ENCODE data around the gene HEATR5B. TPM values are rescaled to one million over a fixed set of nuclear protein-coding genes. Genes with fewer than 3 reads are reported as not detected.
"Not testable (repeated sequence)": the region's sequence is repeated elsewhere in the genome, so short reads cannot be mapped to it uniquely, and the experiment has no call there.

Gene HEATR5B
- polyA plus RNA-seq, 1 donor (not counting 4 experiments of a cell fraction or from before 2014, with no cell fraction given): 21.1 TPM

DNA sequence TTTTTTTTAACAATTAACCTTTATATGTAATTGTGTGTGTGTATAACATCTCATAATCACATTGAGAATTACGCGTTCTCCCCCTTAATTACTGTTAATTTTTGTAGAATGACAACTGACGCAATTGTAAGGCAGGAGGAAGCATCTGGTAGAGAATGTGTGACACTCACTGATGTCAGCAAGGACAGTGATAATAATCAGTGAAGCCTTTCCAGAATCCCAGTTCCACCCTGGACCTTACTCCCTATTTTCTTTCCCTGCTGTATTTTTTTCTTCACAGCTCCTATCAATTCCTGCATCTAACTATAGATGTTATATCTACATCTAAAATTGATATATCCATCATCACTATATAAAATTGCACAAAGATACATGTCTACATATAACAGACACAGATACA lies 101.7 kb downstream of the HEATR5B start:
- Histone ChIP-seq H3K79me2 (ENCODE audit: control insufficient read depth, insufficient read depth, low read length) (no peaks in the 10 kb centered on the region), H3K27ac (ENCODE audit: control insufficient read depth, insufficient read depth, low read length) (no peak overlapping the region), H3K9me3 (ENCODE audit: control insufficient read depth, low read depth, low read length) (no peaks in the 10 kb centered on the region), H3K9ac (ENCODE audit: control insufficient read depth, extremely low read depth, insufficient read depth, low read length) (no peak overlapping the region), H3K4me1 (ENCODE audit: control insufficient read depth, extremely low read depth, insufficient read depth, low read length) (no peaks in the 10 kb centered on the region), H3K4me3 (ENCODE audit: control insufficient read depth in 2 of 3, extremely low read depth in 1 of 3, insufficient read depth in 2 of 3, low read depth in 1 of 3, low read length in 3 of 3) (no peak overlapping the region), H2AFZ (ENCODE audit: control insufficient read depth, low read length) (no peak overlapping the region), H3K4me2 (ENCODE audit: control insufficient read depth, extremely low read depth, insufficient read depth, low read depth, low read length) (no peak overlapping the region), H3K9me1 (ENCODE audit: control insufficient read depth, extremely low read depth, insufficient read depth, low read length) (no peaks in the 10 kb centered on the region), H4K20me1 (ENCODE audit: control insufficient read depth, extremely low read depth, insufficient read depth, low read length) (no peaks in the 10 kb centered on the region), H3K27me3 (ENCODE audit: control insufficient read depth, extremely low read depth, insufficient read depth, low read length) (no peaks in the 10 kb centered on the region), H3K36me3 (ENCODE audit: control insufficient read depth in 2 of 2, extremely low read depth in 1 of 2, insufficient read depth in 2 of 2, low read length in 2 of 2) (peaks cover 2 to 3% of the 10 kb centered on the region in 2 experiments)
- DNase-seq (ENCODE audit: low read depth, low spot score): no peak
- FAIRE-seq: no peak
- no peak for TF ChIP-seq EZH2 (IDR thresholded peaks at IDR 0.05; ENCODE audit: low read length)
- TF ChIP-seq, protein P1, sequence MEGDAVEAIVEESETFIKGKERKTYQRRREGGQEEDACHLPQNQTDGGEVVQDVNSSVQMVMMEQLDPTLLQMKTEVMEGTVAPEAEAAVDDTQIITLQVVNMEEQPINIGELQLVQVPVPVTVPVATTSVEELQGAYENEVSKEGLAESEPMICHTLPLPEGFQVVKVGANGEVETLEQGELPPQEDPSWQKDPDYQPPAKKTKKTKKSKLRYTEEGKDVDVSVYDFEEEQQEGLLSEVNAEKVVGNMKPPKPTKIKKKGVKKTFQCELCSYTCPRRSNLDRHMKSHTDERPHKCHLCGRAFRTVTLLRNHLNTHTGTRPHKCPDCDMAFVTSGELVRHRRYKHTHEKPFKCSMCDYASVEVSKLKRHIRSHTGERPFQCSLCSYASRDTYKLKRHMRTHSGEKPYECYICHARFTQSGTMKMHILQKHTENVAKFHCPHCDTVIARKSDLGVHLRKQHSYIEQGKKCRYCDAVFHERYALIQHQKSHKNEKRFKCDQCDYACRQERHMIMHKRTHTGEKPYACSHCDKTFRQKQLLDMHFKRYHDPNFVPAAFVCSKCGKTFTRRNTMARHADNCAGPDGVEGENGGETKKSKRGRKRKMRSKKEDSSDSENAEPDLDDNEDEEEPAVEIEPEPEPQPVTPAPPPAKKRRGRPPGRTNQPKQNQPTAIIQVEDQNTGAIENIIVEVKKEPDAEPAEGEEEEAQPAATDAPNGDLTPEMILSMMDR (optimal IDR thresholded peaks at IDR 0.05 in 1 of 3, IDR thresholded peaks at IDR 0.05 in 1 of 3, conservative IDR thresholded peaks at IDR 0.05 in 1 of 3; ENCODE audit: extremely low read depth in 1 of 3, insufficient read depth in 2 of 3, low read length in 3 of 3): no peak
- dilution Hi-C loops (cut with MboI; ENCODE audit: extremely low pct_ligation_motif_present, low sequenced_read_pairs): no loop called here

GRCh38 chr2:36981911-36982310 lies 102.3 kb downstream of the HEATR5B start:
- DNase-seq (ENCODE audit: low read depth, low spot score) (no peak), FAIRE-seq (no peak)
- Histone ChIP-seq H3K9ac (ENCODE audit: control insufficient read depth, extremely low read depth, insufficient read depth, low read length) (no peak overlapping the region), H3K9me1 (ENCODE audit: control insufficient read depth, extremely low read depth, insufficient read depth, low read length) (no peaks in the 10 kb centered on the region), H3K79me2 (ENCODE audit: control insufficient read depth, insufficient read depth, low read length) (no peaks in the 10 kb centered on the region), H3K27me3 (ENCODE audit: control insufficient read depth, extremely low read depth, insufficient read depth, low read length) (no peaks in the 10 kb centered on the region), H3K36me3 (ENCODE audit: control insufficient read depth in 2 of 2, extremely low read depth in 1 of 2, insufficient read depth in 2 of 2, low read length in 2 of 2) (peaks cover 2 to 3% of the 10 kb centered on the region in 2 experiments), H2AFZ (ENCODE audit: control insufficient read depth, low read length) (no peak overlapping the region), H3K4me1 (ENCODE audit: control insufficient read depth, extremely low read depth, insufficient read depth, low read length) (no peaks in the 10 kb centered on the region), H3K27ac (ENCODE audit: control insufficient read depth, insufficient read depth, low read length) (no peak overlapping the region), H3K9me3 (ENCODE audit: control insufficient read depth, low read depth, low read length) (no peaks in the 10 kb centered on the region), H3K4me2 (ENCODE audit: control insufficient read depth, extremely low read depth, insufficient read depth, low read depth, low read length) (no peak overlapping the region), H3K4me3 (ENCODE audit: control insufficient read depth in 2 of 3, extremely low read depth in 1 of 3, insufficient read depth in 2 of 3, low read depth in 1 of 3, low read length in 3 of 3) (no peak overlapping the region), H4K20me1 (ENCODE audit: control insufficient read depth, extremely low read depth, insufficient read depth, low read length) (no peaks in the 10 kb centered on the region)
- dilution Hi-C loops (cut with MboI; ENCODE audit: extremely low pct_ligation_motif_present, low sequenced_read_pairs): no loop called here
- no peak for TF ChIP-seq EZH2 (IDR thresholded peaks at IDR 0.05; ENCODE audit: low read length)
- TF ChIP-seq, protein P1 (optimal IDR thresholded peaks at IDR 0.05 in 1 of 3, IDR thresholded peaks at IDR 0.05 in 1 of 3, conservative IDR thresholded peaks at IDR 0.05 in 1 of 3; ENCODE audit: extremely low read depth in 1 of 3, insufficient read depth in 2 of 3, low read length in 3 of 3): no peak

DNA sequence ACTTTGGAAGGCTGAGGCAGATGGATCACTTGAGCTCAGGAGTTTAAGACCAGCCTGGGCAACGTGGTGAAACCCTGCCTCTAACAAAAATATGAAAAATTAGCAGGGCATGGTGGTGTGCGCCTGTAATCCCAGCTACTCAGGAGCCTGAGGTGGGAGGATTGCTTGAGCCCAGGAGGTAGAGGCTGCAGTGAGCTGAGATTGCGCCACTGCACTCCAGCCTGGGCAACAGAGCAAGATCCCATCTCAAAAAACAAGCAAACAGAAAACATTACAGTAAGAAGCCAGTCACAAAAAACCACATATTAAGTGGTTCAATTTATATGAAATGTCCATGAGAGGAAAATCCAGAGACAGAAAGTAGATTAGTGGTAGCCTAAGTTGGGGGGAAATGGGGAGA lies 105.2 kb downstream of the HEATR5B start:
- DNase-seq (ENCODE audit: low read depth, low spot score); H3K27ac ChIP-seq (ENCODE audit: control insufficient read depth, insufficient read depth, low read length); H3K27me3 ChIP-seq (ENCODE audit: control insufficient read depth, extremely low read depth, insufficient read depth, low read length); dilution Hi-C loops (cut with MboI; ENCODE audit: extremely low pct_ligation_motif_present, low sequenced_read_pairs); H3K36me3 ChIP-seq (ENCODE audit: control insufficient read depth in 2 of 2, extremely low read depth in 1 of 2, insufficient read depth in 2 of 2, low read length in 2 of 2); H3K9ac ChIP-seq (ENCODE audit: control insufficient read depth, extremely low read depth, insufficient read depth, low read length); H4K20me1 ChIP-seq (ENCODE audit: control insufficient read depth, extremely low read depth, insufficient read depth, low read length); H3K9me3 ChIP-seq (ENCODE audit: control insufficient read depth, low read depth, low read length); H3K4me3 ChIP-seq (ENCODE audit: control insufficient read depth in 2 of 3, extremely low read depth in 1 of 3, insufficient read depth in 2 of 3, low read depth in 1 of 3, low read length in 3 of 3); H3K4me2 ChIP-seq (ENCODE audit: control insufficient read depth, extremely low read depth, insufficient read depth, low read depth, low read length); H2AFZ ChIP-seq (ENCODE audit: control insufficient read depth, low read length); FAIRE-seq; H3K79me2 ChIP-seq (ENCODE audit: control insufficient read depth, insufficient read depth, low read length); H3K9me1 ChIP-seq (ENCODE audit: control insufficient read depth, extremely low read depth, insufficient read depth, low read length); H3K4me1 ChIP-seq (ENCODE audit: control insufficient read depth, extremely low read depth, insufficient read depth, low read length): not testable (repeated sequence)
